Stimulated activated CD8-positive, alpha-beta memory T cell treated with anti-CD3 and anti-CD28 coated beads, Interleukin-15, amount 100 ng/mL, for 48 hours (primary cell): Measurements from ENCODE around the gene HAUS8.
"Not testable (repeated sequence)": the region's sequence is repeated elsewhere in the genome, so short reads cannot be mapped to it uniquely, and the experiment has no call there.

ENCODE experiments used
- DNase-seq, 2 donors: peaks; one replicate each; pipeline ENCODE4 v3.0.0-alpha.2; 2020; ENCODE audit warnings: low read depth in 2 of 2

Gene HAUS8, protein sequence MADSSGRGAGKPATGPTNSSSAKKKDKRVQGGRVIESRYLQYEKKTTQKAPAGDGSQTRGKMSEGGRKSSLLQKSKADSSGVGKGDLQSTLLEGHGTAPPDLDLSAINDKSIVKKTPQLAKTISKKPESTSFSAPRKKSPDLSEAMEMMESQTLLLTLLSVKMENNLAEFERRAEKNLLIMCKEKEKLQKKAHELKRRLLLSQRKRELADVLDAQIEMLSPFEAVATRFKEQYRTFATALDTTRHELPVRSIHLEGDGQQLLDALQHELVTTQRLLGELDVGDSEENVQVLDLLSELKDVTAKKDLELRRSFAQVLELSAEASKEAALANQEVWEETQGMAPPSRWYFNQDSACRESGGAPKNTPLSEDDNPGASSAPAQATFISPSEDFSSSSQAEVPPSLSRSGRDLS

DNA sequence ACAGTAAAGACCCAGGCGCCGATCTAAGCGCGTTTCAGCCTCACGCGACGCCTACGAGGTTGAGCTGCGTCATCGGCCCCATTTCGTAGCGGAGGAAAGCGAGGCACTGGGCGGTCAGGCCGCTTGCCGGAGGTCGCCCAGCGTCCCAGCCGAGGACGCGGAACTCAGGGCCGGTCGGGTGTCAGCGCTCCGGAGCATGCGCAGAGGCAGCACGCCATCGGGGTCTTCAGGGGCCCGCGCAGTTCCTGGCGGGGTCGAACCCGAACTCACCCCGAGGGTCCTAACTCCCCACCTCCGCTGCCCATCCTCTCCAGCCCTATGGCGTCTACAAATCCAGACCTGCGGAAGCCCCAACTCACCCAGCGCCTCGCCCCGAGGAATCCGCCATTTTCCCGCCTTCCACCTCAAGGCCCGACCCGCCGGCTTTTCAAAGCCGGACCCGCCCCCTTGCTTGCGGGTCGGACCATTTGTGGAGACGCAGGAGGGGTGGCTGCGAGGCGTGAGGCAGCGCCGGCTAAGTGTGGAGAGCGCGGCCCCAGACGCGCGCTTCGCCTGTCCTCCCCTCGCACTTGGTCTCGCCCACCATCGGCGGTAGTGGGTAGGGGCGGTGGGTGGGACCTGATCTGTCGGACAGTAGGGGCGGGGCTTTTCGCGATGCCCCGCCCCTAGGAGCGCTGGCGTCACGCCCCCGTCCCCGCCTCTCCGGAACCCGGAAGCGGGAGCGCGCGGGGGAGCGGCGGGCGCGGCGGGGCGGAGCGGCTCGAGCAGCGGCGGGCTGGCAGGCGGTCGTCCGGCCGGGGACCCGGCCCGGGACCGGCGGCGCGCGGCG, at the start of gene HAUS8, which contains the start of gene MYO9B:
TSS of gene HAUS8 (minus strand) at position 418 of the 829 bp plus-strand sequence. CDS start at position 388, 30 bp downstream.
TSS of gene MYO9B (plus strand) at position 743 of the 829 bp plus-strand sequence. CDS start 25,941 bp downstream, outside the sequence.
- peak; percentile 99 for DNase-seq

DNA sequence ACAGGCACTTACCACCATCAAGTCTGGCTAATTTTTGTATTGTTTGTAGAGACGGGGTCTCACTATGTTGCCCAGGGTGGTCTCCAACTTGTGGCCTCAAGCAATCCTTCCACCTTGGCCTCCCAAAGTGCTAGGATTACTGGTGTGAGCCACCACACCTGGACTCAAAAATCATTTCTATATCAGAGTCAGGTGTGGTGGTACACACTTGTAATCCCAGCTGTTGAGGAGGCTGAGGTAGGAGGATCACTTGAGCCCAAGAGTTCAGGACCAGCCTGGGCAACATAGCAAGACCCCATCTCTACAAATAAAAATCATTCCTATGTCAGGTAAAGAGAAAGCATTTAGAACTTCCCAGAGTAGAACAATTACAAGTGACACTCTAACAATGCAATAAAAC, 48.8 kb upstream of the HAUS8 start:
- DNase-seq: no peak

DNA sequence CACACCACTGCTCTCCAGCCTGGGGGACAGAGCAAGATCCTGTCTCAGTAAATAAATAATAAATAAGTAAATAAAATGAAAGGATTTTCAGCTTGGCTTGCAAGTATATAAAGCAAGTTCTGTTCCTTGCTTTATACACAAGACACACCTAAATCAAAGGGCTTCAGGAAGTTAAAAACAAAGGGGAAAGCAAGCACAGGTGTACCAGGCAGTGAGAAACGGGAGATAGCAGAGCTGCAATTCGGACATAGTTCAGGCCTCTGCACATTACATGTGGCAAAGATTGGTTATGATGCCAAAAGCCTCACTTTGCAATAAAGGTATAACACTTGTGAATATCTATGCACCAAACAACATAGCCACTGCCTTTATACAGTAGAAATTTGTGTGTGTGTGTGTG, 47.8 kb upstream of the HAUS8 start:
- no peak for DNase-seq

DNA sequence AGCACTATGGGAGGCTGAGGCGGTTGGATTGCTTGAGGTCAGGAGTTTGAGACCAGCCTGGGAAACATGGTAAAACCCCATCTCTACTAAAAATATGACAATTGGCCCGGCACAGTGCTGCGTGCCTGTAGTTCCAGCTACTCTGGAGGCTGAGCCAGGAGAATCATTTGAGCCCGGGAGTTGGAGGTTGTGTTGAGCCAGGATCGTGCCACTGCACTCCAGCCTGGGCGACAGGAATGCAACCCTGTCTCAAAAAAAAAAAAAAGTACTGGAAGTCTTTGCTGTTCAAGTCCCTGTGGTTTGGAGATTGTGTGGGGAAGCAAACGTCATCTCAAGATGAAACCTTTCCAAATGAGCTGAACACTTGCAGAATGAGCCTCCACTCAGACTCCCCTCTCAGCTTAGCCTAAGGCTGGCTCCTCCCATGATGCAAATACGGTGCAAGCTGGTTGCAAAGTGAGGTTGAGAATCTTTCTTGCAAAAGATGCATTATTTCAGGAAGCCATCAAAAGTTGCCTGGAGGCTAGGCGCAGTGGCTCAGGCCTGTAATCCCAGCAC, 46.6 kb upstream of the HAUS8 start:
- no peak for DNase-seq

DNA sequence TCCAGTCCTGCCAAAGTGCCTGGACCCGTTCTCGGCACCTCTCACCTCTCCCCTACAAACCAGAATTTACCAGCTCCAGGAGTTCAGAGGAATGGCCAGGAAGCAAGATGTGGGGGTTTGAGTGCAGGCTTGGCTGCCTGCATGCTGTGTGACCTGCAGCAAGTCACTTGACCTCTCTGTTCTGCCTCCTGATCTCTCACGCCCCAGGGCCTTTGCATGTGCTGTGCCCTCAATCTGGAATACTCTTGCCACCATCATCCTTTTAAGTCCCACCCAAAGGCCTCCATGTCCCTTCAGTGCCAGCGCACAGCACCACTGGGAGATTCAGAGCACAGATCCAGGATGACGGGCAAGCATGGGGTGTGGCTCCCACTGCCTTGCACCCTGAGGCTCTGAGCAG, 43.7 kb upstream of the HAUS8 start:
- DNase-seq: no peak

DNA sequence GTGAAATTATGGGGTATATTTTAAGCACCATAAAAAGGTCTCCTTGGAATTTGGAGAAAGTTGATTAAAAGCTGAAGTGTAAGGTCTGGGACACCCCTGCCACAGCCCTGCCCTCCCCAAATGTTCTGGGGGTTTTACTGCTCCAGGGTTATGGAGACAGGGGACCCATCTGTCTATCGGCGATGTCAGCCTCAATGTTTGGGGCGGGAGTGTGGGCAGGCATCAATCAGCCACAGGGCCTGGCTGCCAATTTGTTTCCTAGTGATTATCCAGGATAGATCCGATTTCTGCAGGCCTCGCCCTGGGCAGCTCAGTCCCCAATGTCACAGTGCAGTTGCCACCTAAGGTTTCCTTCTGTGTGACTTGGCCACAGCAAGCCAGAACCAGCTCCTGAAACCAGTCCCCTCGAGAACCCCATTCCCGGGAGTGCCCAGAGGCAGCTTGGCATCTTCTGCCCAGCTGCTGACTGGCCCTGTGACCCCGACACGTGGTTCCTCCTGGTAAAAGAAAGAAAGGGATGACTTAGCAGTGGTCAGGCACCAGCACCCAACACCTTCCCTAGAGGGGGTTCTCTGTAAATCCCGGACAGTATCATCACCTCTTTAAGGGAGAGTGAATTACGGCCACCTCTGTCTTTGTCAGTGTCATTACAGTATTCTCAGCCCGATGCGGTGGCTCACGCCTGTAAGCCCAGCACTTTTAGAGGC, 41.9 kb upstream of the HAUS8 start:
- no peak for DNase-seq

DNA sequence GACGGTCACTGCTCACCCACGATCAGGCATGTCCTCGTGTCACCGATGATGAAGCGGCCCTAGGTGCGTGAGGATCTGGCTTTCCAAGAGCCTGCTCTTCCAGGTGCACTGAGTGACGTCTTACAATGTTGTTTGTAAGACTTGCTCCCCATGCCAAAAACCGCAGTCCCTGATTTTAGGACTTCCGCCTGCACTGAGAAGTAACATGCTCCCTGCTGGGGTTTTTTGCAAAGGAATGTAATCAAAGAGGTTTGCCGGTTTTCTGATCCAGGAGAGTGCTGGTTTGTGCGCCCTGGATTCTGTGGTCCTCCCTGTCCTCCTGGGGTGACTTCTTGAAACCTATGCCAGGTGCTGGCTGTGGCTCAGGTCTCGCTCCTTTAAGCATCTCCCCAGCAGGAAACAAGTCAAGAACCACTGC, 39.2 kb upstream of the HAUS8 start:
- DNase-seq: no peak

DNA sequence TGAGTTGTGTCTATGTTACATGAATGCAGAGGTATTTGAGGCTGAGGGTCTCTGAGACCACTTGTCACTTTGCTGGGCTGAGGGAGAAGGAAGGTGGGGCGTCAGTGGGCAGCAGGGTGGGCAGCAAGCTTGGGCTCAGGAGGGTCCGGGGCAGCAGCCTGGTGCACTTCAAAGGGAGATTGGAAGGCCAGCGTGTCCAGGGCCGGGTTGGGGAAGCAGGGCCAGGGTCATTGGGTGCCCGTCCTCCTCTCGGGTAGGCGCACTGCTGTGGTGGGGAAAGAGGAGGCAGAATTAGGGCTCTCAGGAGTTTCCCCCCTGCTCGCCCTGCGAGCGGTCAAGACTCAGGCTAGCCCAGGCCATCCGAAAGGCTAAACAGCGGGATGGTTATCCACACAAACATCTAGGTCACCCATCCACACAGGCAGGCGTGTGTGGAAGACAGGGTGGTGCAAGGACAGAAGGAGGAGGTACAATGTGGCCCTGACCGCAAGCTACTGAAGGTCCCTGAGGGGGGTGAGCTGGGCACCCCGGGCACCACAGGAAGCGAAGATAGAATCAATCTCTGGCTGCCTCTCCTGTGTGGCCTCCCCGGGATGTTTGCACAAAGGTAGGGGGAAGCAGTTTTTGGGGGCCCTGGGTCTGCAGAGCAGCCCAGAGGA, 38.0 kb upstream of the HAUS8 start:
- no peak for DNase-seq

DNA sequence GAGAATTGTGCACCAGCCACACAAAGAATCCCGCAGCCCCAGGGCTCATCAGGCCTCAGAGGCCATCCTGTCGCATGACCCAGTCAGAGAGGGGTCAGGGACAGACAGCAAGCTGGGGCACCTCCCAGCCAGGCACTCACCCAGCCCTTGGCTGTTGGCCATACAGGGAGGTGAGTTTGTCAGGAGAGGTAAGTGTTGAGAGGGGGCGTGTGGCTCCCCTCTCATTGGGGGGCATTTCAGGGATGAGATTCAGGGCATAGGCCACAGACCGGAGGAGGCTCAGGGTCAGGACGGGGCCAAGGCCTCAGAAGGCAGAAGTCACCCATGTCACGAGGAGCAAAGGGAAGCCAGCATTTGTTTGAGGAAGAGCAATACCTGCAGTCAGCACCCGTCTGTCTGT, 37.4 kb upstream of the HAUS8 start:
- DNase-seq: no peak

DNA sequence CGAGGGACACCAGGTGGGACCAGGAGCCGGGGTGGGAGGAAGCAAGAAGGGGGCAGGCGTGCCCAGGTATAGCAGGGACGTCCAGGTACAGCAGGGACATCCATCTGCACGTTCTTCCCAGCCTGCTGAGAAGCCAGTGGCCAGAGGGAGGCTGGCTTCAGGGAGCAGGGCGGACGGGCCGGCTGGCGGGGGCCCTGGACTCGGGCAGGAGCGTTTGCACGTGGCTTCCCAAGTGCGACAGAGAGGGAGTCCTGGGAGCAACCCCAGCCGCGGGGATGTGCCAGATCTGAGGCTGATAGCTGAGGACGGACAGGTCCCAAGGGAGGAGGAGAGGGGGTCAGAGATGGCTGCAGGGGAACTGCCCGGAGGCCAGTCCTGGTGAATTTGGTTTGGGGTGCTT, 37.0 kb upstream of the HAUS8 start:
- DNase-seq: no peak

DNA sequence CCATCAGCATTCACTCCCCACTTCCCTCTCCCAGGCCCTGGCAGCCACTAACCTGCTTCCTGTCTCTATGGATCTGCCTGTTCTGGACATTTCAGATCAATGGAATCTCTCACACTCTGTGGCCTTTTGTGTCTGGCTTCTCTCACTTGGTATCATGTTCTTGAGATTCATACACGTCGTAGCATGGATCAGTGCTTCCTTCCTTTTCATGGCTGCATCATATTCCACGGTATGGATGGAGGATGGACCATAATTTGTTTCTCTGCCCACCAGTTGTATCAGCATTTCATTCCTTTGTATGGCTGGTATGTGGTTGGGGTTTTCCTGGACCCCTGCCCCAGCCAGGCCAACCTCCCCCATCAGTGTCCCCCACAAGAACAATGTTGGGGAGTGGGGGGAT, 36.5 kb upstream of the HAUS8 start:
- no peak for DNase-seq

DNA sequence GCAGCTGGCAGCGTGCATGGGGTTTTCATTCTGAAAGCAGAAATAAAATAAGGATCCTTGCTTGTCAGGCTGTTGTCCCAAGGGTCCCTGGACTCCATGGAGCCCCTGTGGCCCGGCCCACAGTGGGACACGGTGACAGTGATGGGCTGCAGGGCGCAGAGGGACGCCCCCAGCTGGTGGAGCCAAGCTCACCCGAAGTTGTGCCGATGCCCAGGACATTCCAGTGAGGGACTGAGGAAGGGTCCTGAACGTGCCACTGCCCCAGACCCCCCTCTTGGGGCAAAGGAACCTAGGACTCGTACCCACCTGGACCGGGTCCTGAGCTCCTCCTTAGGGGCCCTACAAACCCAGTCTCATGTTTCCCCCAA, 35.3 kb upstream of the HAUS8 start:
- DNase-seq: no peak

DNA sequence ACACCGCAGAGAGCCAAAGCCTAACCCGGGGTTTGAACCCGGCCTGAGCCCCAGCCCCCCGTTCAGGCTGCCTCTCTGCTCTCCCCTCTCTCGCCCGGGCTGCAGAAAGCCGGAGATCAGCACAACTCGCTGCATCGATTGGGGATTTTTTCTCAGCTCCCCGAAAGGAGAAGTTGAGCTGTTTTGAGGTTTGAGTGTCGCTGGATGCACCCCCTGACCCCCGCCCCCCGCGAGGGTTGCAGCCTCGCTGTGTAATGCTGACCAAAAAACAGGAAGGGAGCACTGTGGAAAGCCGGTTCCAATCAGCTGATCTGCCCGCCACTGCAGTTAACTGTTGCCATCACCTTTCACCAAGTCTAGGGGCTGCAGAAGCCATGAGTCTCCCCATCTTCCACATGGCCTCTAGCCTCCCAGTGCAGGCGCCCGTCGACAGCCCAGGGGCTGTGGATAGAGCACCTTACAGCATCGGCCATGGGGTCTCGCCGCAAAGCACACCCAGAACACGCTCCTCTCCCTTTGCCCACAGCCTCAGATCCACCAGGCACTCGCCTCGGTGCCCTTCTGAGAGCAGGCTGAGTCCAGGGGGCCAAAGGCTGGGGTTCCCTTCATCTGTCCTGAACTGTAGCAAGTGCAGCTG, 34.8 kb upstream of the HAUS8 start:
- peak; percentile 11 to 40 for DNase-seq

DNA sequence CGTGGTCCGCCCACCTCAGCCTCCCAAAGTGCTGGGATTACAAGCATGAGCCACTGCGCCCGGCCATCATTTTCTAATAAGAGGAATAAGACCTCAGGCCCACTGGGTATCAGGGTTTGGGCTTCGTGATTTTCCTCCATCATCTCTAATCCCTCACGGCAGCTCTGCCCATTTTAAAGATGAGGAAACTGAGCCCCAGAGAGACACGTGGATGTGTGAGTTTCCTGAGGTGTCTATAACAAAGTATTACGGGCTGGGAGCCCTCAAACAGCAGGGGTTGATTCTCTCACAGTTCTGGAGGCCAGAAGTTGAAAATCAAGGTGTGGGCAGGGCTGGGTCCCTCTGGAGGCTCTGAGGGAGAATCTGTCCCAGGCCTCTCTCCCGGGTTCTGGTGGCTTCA, 34.0 kb upstream of the HAUS8 start:
- DNase-seq: no peak

DNA sequence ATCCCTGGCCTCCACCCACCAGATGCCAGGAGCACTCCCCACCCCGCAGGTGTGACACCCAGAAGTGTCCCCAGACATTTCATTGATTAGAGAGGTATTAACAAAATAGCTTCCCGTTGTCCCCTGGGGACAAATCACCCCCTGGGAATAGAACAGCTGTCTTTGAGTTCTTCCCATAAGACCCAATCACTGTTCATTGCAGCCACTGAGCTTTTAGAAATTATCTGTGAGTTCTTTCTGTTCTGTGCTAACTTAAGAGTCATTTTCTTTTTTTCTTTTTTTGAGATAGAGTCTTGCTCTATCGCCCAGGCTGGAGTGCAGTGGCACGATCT, 33.2 kb upstream of the HAUS8 start:
- DNase-seq: no peak

DNA sequence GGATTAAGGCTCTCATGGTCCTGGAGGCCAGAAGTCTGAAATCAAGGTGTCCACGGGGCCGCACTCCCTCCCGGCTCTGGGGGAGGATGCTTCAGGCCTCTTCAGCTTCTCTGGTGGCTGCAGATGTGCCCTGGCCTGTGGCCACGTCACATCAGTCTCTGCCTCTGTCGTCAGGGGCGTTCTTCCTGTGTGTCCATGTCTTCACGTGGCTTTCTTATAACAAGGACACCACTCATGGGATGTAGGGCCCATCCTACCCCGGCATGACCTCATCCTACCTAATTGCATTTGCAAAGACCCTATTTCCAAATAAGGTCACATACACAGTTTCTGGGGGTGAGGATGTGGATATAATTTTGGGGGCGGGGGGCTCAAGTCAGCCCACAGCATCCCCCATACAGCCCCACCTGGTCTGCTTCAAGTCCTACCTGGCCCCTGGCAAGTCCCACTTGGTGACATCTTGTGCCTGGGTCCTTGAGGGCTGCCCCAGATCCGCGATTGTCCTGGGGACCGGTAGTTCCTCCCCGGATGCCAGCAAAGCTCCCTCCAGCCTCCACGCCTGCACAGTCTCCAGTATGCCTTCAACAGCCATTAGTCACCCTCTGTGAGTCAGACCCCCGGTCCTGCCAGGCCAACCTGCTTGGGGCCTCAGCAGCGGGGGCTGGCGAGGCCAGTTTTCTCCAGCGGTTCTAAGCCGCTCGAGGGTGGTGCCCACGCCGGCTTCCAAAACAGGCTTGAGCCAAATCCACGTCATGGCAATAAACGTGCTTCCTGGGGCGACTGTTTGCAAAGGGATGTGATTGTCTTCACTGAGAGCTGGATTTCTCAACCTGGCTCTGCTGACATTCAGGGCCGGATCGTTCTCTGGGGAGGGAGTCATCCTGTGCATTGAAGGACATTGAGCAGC, 32.5 kb upstream of the HAUS8 start:
- no peak for DNase-seq

DNA sequence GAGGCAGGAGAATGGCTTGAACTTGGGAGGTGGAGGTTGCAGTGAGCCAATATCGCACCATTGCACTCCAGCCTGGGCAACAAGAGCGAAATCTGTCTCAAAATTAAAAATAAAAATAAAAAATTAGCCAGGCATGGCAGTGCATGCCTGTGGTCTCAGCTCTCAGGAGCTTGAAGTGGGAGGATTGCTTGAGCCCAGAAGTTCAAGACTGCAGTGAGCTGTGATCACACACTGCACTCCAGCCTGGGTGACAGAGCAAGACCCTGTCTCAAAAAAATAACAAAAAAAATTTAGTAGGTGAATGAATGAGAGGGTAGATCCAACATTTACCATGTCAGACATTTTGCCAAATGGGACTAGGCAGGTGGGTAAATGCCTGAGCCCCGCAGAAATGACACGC, 31.7 kb upstream of the HAUS8 start:
- not testable (repeated sequence) for DNase-seq

DNA sequence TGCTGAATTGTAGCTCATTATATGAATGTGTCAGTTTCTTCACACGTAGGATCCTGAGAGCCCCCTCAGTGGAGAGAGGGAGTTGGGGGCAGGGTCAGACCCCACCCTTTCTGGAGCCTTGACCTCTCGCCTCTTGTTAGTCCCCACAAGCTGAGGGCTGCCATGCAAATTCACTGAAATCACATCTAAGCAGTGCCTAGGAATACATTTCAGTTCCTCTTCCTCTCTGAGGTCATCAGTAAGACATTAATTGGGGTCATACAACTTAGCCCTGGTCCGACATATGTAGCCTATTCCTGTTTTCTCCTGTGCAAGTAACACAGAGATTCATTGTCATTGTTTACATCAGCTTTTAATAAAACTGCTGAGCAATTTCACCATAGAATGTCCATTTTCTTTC, 30.3 kb upstream of the HAUS8 start:
- DNase-seq: no peak

DNA sequence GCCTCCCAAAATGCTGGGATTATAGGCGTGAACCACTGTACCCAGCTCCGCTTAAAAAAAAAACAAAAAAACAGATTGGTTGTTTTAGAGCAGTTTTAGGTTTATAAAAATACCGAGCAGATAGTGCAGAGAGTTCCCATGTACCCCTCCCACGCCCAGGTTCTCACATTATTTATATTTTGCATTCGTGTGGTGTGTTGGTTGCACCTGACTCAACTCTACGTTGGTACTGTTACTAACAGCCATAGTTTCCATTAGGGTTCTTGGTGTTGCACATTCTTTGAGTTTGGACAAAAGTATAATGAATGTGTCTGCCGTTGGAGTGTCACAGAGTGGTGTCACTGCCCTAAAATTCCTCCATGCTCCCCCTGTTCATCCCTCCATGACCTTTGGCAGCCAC, 29.4 kb upstream of the HAUS8 start:
- DNase-seq: no peak

DNA sequence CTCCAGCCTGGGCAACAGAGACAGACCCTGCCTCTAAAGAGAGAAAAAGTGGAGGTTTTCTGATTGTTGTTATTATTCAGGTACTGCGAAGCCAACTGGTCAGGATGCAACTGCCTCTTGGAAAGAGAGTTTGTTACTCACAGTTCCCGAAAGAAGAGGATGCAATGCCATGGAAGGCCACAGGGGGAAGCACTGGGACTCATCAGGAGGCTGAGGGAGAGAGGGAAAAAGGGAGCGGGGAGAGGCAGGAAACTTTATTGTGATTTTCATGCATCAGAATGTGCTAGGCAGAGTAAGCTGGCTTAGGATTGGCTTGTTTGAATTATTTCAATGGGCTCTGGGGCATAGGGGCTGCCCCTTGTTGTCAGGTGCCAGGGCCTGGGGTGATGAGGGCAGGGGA, 27.9 kb upstream of the HAUS8 start:
- DNase-seq: no peak
